ENCODE data around the gene NEMP2. TPM values are rescaled to one million over a fixed set of nuclear protein-coding genes. Genes with fewer than 3 reads are reported as not detected.

Gene NEMP2
- total and polyA plus RNA-seq, 4 donors, result 0.85 to 11.2 (median 2.6) TPM

DNA sequence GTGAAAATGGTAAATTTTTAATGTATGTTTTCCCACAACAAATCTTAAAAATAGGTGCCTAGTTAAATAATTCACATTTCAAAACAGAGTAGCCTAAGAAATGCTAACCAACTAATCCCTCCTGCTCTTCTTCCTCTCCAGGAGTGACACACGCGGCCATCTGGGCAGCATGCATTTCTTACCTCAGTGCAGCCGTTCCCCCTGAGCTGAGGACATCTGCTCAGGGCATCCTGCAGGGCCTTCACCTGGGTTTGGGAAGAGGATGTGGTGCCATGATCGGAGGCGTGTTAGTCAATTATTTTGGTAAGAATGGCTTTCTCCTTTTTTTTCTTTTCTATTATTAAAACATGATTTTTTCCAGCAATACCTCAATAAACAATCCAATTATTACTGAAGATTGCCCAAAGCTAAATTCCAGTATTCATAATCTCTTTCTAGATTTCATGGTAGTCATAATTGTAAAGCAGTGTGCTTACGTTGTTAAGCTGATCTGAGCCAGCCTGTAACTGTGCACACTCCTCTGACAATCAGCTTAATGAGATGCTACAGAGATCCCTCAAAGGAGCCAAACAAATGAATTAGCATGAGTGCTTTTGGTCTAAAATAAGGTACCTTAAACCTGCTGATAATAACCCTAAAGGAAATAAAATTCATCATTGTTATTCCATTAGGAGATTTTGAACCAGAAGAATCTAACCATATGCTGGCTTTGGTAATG lies 45.8 kb downstream of the NEMP2 start:
- Histone ChIP-seq H3K27ac (ENCODE audit: low read depth in 1 of 2, low read length in 1 of 2) (no peak overlapping the region), H3K27me3 (ENCODE audit: control insufficient read depth in 3 of 3, insufficient read depth in 3 of 3, low read length in 2 of 3) (no peaks in the 10 kb centered on the region), H3K9me3 (ENCODE audit: control insufficient read depth in 4 of 4, insufficient read depth in 3 of 4, low read length in 3 of 4) (no peaks in the 10 kb centered on the region), H3K4me3 (no peak overlapping the region), H3K36me3 (ENCODE audit: control insufficient read depth in 4 of 4, insufficient read depth in 4 of 4, low read length in 4 of 4) (peaks cover 5 to 20% (median 9%) of the 10 kb centered on the region in 4 donors), H3K9ac (ENCODE audit: insufficient read depth in 1 of 2, low read length in 2 of 2) (no peak overlapping the region), H3K4me1 (ENCODE audit: control insufficient read depth in 5 of 5, insufficient read depth in 5 of 5, low read length in 5 of 5) (peaks cover 0 to 10% (median 0%) of the 10 kb centered on the region in 5 donors)
- TF ChIP-seq, protein P1, sequence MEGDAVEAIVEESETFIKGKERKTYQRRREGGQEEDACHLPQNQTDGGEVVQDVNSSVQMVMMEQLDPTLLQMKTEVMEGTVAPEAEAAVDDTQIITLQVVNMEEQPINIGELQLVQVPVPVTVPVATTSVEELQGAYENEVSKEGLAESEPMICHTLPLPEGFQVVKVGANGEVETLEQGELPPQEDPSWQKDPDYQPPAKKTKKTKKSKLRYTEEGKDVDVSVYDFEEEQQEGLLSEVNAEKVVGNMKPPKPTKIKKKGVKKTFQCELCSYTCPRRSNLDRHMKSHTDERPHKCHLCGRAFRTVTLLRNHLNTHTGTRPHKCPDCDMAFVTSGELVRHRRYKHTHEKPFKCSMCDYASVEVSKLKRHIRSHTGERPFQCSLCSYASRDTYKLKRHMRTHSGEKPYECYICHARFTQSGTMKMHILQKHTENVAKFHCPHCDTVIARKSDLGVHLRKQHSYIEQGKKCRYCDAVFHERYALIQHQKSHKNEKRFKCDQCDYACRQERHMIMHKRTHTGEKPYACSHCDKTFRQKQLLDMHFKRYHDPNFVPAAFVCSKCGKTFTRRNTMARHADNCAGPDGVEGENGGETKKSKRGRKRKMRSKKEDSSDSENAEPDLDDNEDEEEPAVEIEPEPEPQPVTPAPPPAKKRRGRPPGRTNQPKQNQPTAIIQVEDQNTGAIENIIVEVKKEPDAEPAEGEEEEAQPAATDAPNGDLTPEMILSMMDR (IDR thresholded peaks at IDR 0.05; ENCODE audit: control extremely low read depth, extremely low read depth), result no peak
- 98% methylated on average over 6 of the region's 6 CpGs for WGBS, 2 donors
- ATAC-seq (ENCODE audit: insufficient read depth, low FRiP score) (no peak), DNase-seq (no peak)

DNA sequence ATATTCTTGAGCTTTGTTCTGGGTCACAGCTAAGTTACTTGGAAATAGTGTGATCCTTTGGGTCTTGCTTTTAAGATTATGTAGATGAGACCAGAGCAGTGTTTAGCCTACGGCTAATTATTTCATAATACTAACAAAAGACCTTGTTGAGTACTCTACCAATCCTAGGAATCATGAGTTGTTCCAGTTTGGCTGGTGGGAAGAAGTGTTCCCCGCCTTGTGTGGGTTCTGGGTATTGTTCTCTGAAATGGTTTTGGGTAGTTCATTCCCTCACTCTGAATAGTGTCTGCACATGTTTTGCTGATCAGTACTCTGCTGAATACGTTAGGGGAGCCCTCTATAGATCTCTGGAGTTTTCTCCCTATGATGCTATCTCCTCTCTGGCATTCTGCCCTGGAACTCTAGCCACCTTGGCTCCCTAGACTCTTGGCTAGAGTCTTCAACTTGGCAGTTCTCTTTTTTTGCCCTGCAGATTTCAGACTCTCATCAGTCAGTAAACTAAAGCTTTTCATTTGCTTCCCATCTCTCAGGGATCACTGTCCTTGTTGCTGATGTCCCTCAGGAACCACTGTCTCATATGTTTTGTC lies 48.4 kb downstream of the NEMP2 start:
- Histone ChIP-seq H3K27me3 (ENCODE audit: control insufficient read depth in 3 of 3, insufficient read depth in 3 of 3, low read length in 2 of 3) (no peaks in the 10 kb centered on the region), H3K9me3 (ENCODE audit: control insufficient read depth in 4 of 4, insufficient read depth in 3 of 4, low read length in 3 of 4) (no peaks in the 10 kb centered on the region), H3K4me1 (ENCODE audit: control insufficient read depth in 5 of 5, insufficient read depth in 5 of 5, low read length in 5 of 5) (peaks cover 0 to 25% (median 6%) of the 10 kb centered on the region in 5 donors), H3K27ac (ENCODE audit: low read depth in 1 of 2, low read length in 1 of 2) (no peak overlapping the region), H3K4me3 (no peak overlapping the region), H3K36me3 (ENCODE audit: control insufficient read depth in 4 of 4, insufficient read depth in 4 of 4, low read length in 4 of 4) (peaks cover 3 to 10% (median 8%) of the 10 kb centered on the region in 4 donors), H3K9ac (ENCODE audit: insufficient read depth in 1 of 2, low read length in 2 of 2) (no peak overlapping the region)
- ATAC-seq (ENCODE audit: insufficient read depth, low FRiP score) (no peak), DNase-seq (peak in 2 of 3 donors; percentile 26 to 41)
- TF ChIP-seq, protein P1 (IDR thresholded peaks at IDR 0.05; ENCODE audit: control extremely low read depth, extremely low read depth), result no peak
- 77 to 83% methylated on average over 3 of the region's 3 CpGs for WGBS, 2 donors

GRCh38 chr2:190482451-190482850 lies 52.1 kb downstream of the NEMP2 start:
- Histone ChIP-seq H3K9me3 (ENCODE audit: control insufficient read depth in 4 of 4, insufficient read depth in 3 of 4, low read length in 3 of 4) (no peaks in the 10 kb centered on the region), H3K36me3 (ENCODE audit: control insufficient read depth in 4 of 4, insufficient read depth in 4 of 4, low read length in 4 of 4) (no peaks in the 10 kb centered on the region), H3K27me3 (ENCODE audit: control insufficient read depth in 3 of 3, insufficient read depth in 3 of 3, low read length in 2 of 3) (no peaks in the 10 kb centered on the region), H3K4me1 (ENCODE audit: control insufficient read depth in 5 of 5, insufficient read depth in 5 of 5, low read length in 5 of 5) (peaks cover 0 to 39% (median 14%) of the 10 kb centered on the region in 5 donors), H3K27ac (ENCODE audit: low read depth in 1 of 2, low read length in 1 of 2) (no peak overlapping the region), H3K9ac (ENCODE audit: insufficient read depth in 1 of 2, low read length in 2 of 2) (no peak overlapping the region), H3K4me3 (no peak overlapping the region)
- peak; percentile 38 to 96 (median 94) for DNase-seq
- no peak for ATAC-seq (ENCODE audit: insufficient read depth, low FRiP score)
- TF ChIP-seq, protein P1 (IDR thresholded peaks at IDR 0.05; ENCODE audit: control extremely low read depth, extremely low read depth), result no peak
